ENCODE measurements around the gene MMRN2. TPM values are rescaled to one million over a fixed set of nuclear protein-coding genes. Genes with fewer than 3 reads are reported as not detected.
A peak's percentile ranks its signal among the peaks of the same experiment; 100 is the strongest.
"Not testable (repeated sequence)": the region's sequence is repeated elsewhere in the genome, so short reads cannot be mapped to it uniquely, and the experiment has no call there.

The MMRN2 gene
- total and polyA plus RNA-seq, 9 donors, result 11.3 to 44.6 (median 19.2) TPM

DNA sequence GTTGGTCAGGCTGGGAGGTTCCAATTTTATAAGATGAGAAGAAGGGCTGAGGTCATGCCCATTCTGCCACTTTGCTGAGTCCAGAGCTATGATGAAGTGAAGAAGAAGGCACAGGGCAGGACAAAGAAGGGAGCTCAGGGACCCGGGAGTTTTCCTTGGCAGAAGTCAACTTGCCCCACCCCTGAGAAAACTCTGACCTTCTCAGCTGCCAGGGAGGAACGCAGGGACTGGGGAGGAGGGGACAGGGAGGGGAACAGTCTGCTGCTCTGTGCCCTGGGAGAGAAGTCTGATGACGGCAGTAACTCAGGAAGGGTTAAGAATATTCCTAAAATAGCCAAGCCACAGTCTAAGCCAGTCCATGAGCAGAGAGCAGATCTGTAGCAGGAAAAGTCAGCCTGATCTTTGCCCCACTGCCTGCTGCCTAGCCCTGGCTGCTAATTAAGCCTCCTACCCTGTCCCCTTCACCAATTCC is 22.6 kb upstream of the MMRN2 start:
- DNase-seq, result peak; percentile 26 to 55 (median 41)

DNA sequence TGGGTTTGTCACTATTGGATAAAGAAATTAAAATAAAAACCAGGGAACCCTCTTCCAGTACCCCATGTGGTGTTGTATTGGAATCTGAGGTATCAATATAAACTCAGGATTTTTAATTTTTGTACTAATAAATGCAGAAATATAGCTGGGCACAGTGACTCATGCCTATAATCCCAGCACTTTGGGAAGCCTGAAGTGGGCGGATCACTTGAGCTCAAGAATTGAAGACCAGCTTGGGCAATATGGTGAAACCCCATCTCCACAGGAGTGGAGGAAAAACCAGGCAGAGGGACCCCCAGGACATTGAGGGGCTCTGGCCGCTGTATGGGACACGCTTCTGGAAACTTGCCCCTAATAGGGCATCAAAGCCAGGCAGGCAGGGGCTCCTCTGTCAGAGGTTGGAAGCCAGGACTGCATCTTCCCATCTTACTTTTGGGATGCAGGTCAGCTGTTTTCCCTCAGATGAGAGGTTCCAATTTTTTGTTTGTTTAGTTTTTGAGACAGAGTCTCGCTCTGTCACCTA is 21.9 kb upstream of the MMRN2 start:
- no peaks in the 10 kb centered on the region for H3K27me3 ChIP-seq
- TF ChIP-seq POLR2A (IDR thresholded peaks at IDR 0.05) (no peak), EP300 (IDR thresholded peaks at IDR 0.05) (no peak)
- TF ChIP-seq, protein P1, sequence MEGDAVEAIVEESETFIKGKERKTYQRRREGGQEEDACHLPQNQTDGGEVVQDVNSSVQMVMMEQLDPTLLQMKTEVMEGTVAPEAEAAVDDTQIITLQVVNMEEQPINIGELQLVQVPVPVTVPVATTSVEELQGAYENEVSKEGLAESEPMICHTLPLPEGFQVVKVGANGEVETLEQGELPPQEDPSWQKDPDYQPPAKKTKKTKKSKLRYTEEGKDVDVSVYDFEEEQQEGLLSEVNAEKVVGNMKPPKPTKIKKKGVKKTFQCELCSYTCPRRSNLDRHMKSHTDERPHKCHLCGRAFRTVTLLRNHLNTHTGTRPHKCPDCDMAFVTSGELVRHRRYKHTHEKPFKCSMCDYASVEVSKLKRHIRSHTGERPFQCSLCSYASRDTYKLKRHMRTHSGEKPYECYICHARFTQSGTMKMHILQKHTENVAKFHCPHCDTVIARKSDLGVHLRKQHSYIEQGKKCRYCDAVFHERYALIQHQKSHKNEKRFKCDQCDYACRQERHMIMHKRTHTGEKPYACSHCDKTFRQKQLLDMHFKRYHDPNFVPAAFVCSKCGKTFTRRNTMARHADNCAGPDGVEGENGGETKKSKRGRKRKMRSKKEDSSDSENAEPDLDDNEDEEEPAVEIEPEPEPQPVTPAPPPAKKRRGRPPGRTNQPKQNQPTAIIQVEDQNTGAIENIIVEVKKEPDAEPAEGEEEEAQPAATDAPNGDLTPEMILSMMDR (IDR thresholded peaks at IDR 0.05), result no peak
- H3K4me1 ChIP-seq (ENCODE audit: insufficient read depth), result peaks cover 15% of the 10 kb centered on the region
- H3K36me3 ChIP-seq, result no peaks in the 10 kb centered on the region
- no peaks in the 10 kb centered on the region for H3K9me3 ChIP-seq
- intact Hi-C loops (cut with DNase I), result no loop called here
- H3K4me3 ChIP-seq, result no peak overlapping the region
- peak overlapping the region in 1 of 2 donors; percentile 50 for H3K27ac ChIP-seq
- DNase-seq, result no peak
- 84 to 95% (median 86%) methylated on average over 4 of the region's 4 CpGs for WGBS, 3 donors

More for the DNA sequence above, 22.6 kb upstream of the MMRN2 start:
- Histone ChIP-seq H3K9me3 (no peaks in the 10 kb centered on the region), H3K36me3 (no peaks in the 10 kb centered on the region), H3K27ac (peak overlapping the region in 1 of 2 donors; percentile 50), H3K4me1 (ENCODE audit: insufficient read depth) (peaks cover 14% of the 10 kb centered on the region), H3K27me3 (no peaks in the 10 kb centered on the region), H3K4me3 (no peak overlapping the region)
- 3 to 7% (median 3%) methylated on average over 3 of the region's 3 CpGs for WGBS, 3 donors
- TF ChIP-seq, protein P1 (IDR thresholded peaks at IDR 0.05), result no peak
- TF ChIP-seq POLR2A (IDR thresholded peaks at IDR 0.05) (no peak), EP300 (IDR thresholded peaks at IDR 0.05) (no peak)
- intact Hi-C loops (cut with DNase I), result no loop called here

DNA sequence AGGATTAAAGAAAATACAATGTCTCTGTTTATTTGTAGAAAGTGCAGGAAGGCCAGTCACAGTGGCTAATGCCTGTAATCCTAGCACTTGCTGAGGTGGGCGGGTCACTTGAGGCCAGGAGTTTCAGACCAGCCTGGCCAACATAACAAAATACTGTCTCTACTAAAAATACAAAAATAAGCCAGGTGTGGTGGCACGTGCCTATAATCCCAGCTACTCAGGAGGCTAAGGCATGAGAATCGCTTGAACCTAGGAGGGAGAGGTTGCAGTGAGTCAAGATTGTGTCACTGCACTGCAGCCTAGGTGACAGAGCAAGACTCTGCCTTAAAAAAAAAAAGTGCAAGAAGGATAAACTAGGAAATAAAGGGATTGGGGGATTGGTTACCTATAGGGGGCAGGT is 21.0 kb upstream of the MMRN2 start:
- DNase-seq; H3K9me3 ChIP-seq; H3K27me3 ChIP-seq; intact Hi-C loops (cut with DNase I); H3K36me3 ChIP-seq; H3K4me3 ChIP-seq: not testable (repeated sequence)
- Histone ChIP-seq H3K27ac (peak overlapping the region; percentile 22 to 60), H3K4me1 (ENCODE audit: insufficient read depth) (peaks cover 15% of the 10 kb centered on the region)
- 84 to 89% (median 84%) methylated on average over 3 of the region's 3 CpGs for WGBS, 3 donors

DNA sequence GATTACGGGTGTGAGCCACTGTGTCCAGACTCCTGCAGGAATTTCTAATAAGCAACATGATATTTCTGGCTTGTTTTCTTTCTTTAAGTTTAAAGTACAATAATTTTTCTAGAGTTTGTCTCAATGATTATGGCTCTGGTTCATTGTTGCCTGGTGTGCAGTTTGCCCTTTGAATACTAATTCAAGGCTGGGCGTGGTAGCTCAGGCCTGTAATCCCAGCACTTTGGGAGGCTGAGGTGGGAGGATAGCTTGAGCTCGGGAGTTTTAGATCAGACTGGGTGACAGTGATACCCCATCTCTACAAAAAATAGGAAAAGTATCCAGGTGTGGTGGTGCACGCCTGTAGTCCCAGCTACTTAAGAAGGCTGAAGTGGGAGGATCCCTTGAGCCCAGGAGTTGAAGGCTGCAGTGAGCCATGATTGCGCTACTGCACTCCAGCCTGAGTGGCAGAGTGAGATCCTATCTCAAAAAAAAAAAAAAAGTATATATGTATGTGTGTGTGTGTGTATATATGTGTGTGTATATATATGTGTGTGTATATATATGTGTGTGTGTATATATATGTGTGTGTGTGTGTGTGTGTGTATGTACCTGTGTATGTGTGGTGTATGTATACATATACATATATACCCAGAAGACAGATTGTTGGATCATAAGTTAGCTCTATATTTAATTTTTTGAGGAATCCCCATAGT is 19.1 kb upstream of the MMRN2 start:
- WGBS, 3 donors, result 98% methylated on average over 5 of the region's 5 CpGs
- Histone ChIP-seq H3K27me3 (no peaks in the 10 kb centered on the region), H3K36me3 (no peaks in the 10 kb centered on the region), H3K27ac (no peak overlapping the region), H3K9me3 (no peaks in the 10 kb centered on the region), H3K4me3 (no peak overlapping the region), H3K4me1 (ENCODE audit: insufficient read depth) (peaks cover 18% of the 10 kb centered on the region)
- TF ChIP-seq, protein P1 (IDR thresholded peaks at IDR 0.05), result no peak
- TF ChIP-seq POLR2A (IDR thresholded peaks at IDR 0.05) (no peak), EP300 (IDR thresholded peaks at IDR 0.05) (no peak)
- intact Hi-C loops (cut with DNase I), result no loop called here
- peak in 1 of 5 donors; percentile 12 for DNase-seq

DNA sequence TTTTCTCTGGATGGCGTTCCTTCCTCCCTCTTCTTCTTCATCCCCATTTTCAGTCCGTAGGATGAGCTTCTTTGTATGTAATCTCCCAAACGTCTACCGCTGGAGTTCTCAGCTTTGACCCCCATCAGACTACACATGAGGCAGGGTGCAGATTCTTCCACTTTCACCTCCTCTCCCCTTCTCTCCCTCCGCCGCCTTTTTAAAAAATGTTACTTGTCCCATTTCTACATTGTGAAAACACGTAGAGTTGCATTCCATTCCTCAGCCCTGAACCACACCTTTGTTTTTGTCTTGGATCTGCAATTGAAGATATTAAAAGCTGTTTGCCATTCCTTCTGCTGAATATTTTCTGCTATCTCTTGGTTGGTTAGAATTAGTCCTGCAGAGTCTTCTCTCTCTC is 17.1 kb upstream of the MMRN2 start:
- TF ChIP-seq POLR2A (IDR thresholded peaks at IDR 0.05) (no peak), EP300 (IDR thresholded peaks at IDR 0.05) (no peak)
- TF ChIP-seq, protein P1 (IDR thresholded peaks at IDR 0.05), result no peak
- Histone ChIP-seq H3K27me3 (no peaks in the 10 kb centered on the region), H3K36me3 (no peaks in the 10 kb centered on the region), H3K9me3 (no peaks in the 10 kb centered on the region), H3K27ac (peak overlapping the region in 1 of 2 donors; percentile 99), H3K4me3 (no peak overlapping the region), H3K4me1 (ENCODE audit: insufficient read depth) (peaks cover 13% of the 10 kb centered on the region)
- WGBS, 3 donors, result 24 to 33% (median 31%) methylated on average over 7 of the region's 7 CpGs
- DNase-seq, result no peak
- intact Hi-C loops (cut with DNase I), result loop anchor here in 1 of 4 donors (5.0 kb wide), 1 partner anchor 118 kb away; the partner anchor contains the start of gene GLUD1
